ENCODE data around the gene C2orf76.

Gene C2orf76

GRCh38 chr2:119332953-119333352 lies 33.7 kb downstream of the C2orf76 start:
- no peaks in the 10 kb centered on the region for H3K9me3 ChIP-seq (ENCODE audit: control insufficient read depth, low read length)
- H3K4me1 ChIP-seq (ENCODE audit: control insufficient read depth, insufficient read depth, low read length): peaks cover 6% of the 10 kb centered on the region
- H3K36me3 ChIP-seq (ENCODE audit: control insufficient read depth, insufficient read depth, low read length, severe bottlenecking): no peaks in the 10 kb centered on the region
- H3K4me3 ChIP-seq (ENCODE audit: low read length): no peak overlapping the region
- H3K9ac ChIP-seq (ENCODE audit: low read length): no peak overlapping the region
- H3K27me3 ChIP-seq (replicated peaks; ENCODE audit: control insufficient read depth, insufficient read depth, low read length): no peaks in the 10 kb centered on the region
- no peak for DNase-seq (ENCODE audit: low read depth)

GRCh38 chr2:119327431-119327830 lies 39.2 kb downstream of the C2orf76 start:
- Histone ChIP-seq H3K9ac (ENCODE audit: low read length) (no peak overlapping the region), H3K4me3 (ENCODE audit: low read length) (no peak overlapping the region), H3K9me3 (ENCODE audit: control insufficient read depth, low read length) (no peaks in the 10 kb centered on the region), H3K27me3 (replicated peaks; ENCODE audit: control insufficient read depth, insufficient read depth, low read length) (no peaks in the 10 kb centered on the region), H3K36me3 (ENCODE audit: control insufficient read depth, insufficient read depth, low read length, severe bottlenecking) (no peaks in the 10 kb centered on the region), H3K4me1 (ENCODE audit: control insufficient read depth, insufficient read depth, low read length) (no peaks in the 10 kb centered on the region)
- DNase-seq (ENCODE audit: low read depth): no peak

GRCh38 chr2:119326938-119327337 lies 39.7 kb downstream of the C2orf76 start:
- Histone ChIP-seq H3K36me3 (ENCODE audit: control insufficient read depth, insufficient read depth, low read length, severe bottlenecking) (no peaks in the 10 kb centered on the region), H3K9ac (ENCODE audit: low read length) (no peak overlapping the region), H3K27me3 (replicated peaks; ENCODE audit: control insufficient read depth, insufficient read depth, low read length) (no peaks in the 10 kb centered on the region), H3K4me3 (ENCODE audit: low read length) (no peak overlapping the region), H3K4me1 (ENCODE audit: control insufficient read depth, insufficient read depth, low read length) (no peaks in the 10 kb centered on the region), H3K9me3 (ENCODE audit: control insufficient read depth, low read length) (no peaks in the 10 kb centered on the region)
- no peak for DNase-seq (ENCODE audit: low read depth)

GRCh38 chr2:119324685-119325270 lies 41.9 kb downstream of the C2orf76 start:
- DNase-seq (ENCODE audit: low read depth): no peak
- no peaks in the 10 kb centered on the region for H3K36me3 ChIP-seq (ENCODE audit: control insufficient read depth, insufficient read depth, low read length, severe bottlenecking)
- no peaks in the 10 kb centered on the region for H3K9me3 ChIP-seq (ENCODE audit: control insufficient read depth, low read length)
- H3K4me1 ChIP-seq (ENCODE audit: control insufficient read depth, insufficient read depth, low read length): no peaks in the 10 kb centered on the region
- H3K9ac ChIP-seq (ENCODE audit: low read length): no peak overlapping the region
- H3K4me3 ChIP-seq (ENCODE audit: low read length): no peak overlapping the region
- no peaks in the 10 kb centered on the region for H3K27me3 ChIP-seq (replicated peaks; ENCODE audit: control insufficient read depth, insufficient read depth, low read length)

- no peaks in the 10 kb centered on the region for H3K27me3 ChIP-seq (replicated peaks; ENCODE audit: control insufficient read depth, insufficient read depth, low read length)
- H3K4me1 ChIP-seq (ENCODE audit: control insufficient read depth, insufficient read depth, low read length): no peaks in the 10 kb centered on the region
- H3K9me3 ChIP-seq (ENCODE audit: control insufficient read depth, low read length): no peaks in the 10 kb centered on the region
- no peak overlapping the region for H3K4me3 ChIP-seq (ENCODE audit: low read length)
- no peak for DNase-seq (ENCODE audit: low read depth)
- no peak overlapping the region for H3K9ac ChIP-seq (ENCODE audit: low read length)
- H3K36me3 ChIP-seq (ENCODE audit: control insufficient read depth, insufficient read depth, low read length, severe bottlenecking): no peaks in the 10 kb centered on the region
Observed at GRCh38 chr2:119323459-119323858, 43.2 kb downstream of the C2orf76 start.

GRCh38 chr2:119319593-119319992 lies 47.0 kb downstream of the C2orf76 start:
- Histone ChIP-seq H3K36me3 (ENCODE audit: control insufficient read depth, insufficient read depth, low read length, severe bottlenecking) (no peaks in the 10 kb centered on the region), H3K9me3 (ENCODE audit: control insufficient read depth, low read length) (no peaks in the 10 kb centered on the region), H3K27me3 (replicated peaks; ENCODE audit: control insufficient read depth, insufficient read depth, low read length) (no peaks in the 10 kb centered on the region), H3K4me3 (ENCODE audit: low read length) (no peak overlapping the region), H3K9ac (ENCODE audit: low read length) (no peak overlapping the region), H3K4me1 (ENCODE audit: control insufficient read depth, insufficient read depth, low read length) (peaks cover 38% of the 10 kb centered on the region)
- no peak for DNase-seq (ENCODE audit: low read depth)

- no peak for DNase-seq (ENCODE audit: low read depth)
- Histone ChIP-seq H3K36me3 (ENCODE audit: control insufficient read depth, insufficient read depth, low read length, severe bottlenecking) (no peaks in the 10 kb centered on the region), H3K4me1 (ENCODE audit: control insufficient read depth, insufficient read depth, low read length) (peaks cover 40% of the 10 kb centered on the region), H3K27me3 (replicated peaks; ENCODE audit: control insufficient read depth, insufficient read depth, low read length) (no peaks in the 10 kb centered on the region), H3K4me3 (ENCODE audit: low read length) (no peak overlapping the region), H3K9ac (ENCODE audit: low read length) (peak overlapping the region; percentile 56), H3K9me3 (ENCODE audit: control insufficient read depth, low read length) (no peaks in the 10 kb centered on the region)
Observed at GRCh38 chr2:119317554-119317953, 49.1 kb downstream of the C2orf76 start.

- Histone ChIP-seq H3K9me3 (ENCODE audit: control insufficient read depth, low read length) (no peaks in the 10 kb centered on the region), H3K27me3 (replicated peaks; ENCODE audit: control insufficient read depth, insufficient read depth, low read length) (no peaks in the 10 kb centered on the region), H3K4me1 (ENCODE audit: control insufficient read depth, insufficient read depth, low read length) (peaks cover 43% of the 10 kb centered on the region), H3K4me3 (ENCODE audit: low read length) (no peak overlapping the region), H3K36me3 (ENCODE audit: control insufficient read depth, insufficient read depth, low read length, severe bottlenecking) (no peaks in the 10 kb centered on the region), H3K9ac (ENCODE audit: low read length) (peak overlapping the region; percentile 65)
- peak; percentile 49 for DNase-seq (ENCODE audit: low read depth)
Observed at GRCh38 chr2:119316066-119316465, 50.6 kb downstream of the C2orf76 start.

GRCh38 chr2:119315241-119315925 lies 51.3 kb downstream of the C2orf76 start:
- peak overlapping the region; percentile 57 for H3K4me3 ChIP-seq (ENCODE audit: low read length)
- peak; percentile 38 for DNase-seq (ENCODE audit: low read depth)
- H3K27me3 ChIP-seq (replicated peaks; ENCODE audit: control insufficient read depth, insufficient read depth, low read length): no peaks in the 10 kb centered on the region
- H3K4me1 ChIP-seq (ENCODE audit: control insufficient read depth, insufficient read depth, low read length): peaks cover 43% of the 10 kb centered on the region
- H3K36me3 ChIP-seq (ENCODE audit: control insufficient read depth, insufficient read depth, low read length, severe bottlenecking): no peaks in the 10 kb centered on the region
- peak overlapping the region; percentile 65 for H3K9ac ChIP-seq (ENCODE audit: low read length)
- H3K9me3 ChIP-seq (ENCODE audit: control insufficient read depth, low read length): no peaks in the 10 kb centered on the region

- Histone ChIP-seq H3K9ac (ENCODE audit: low read length) (no peak overlapping the region), H3K4me3 (ENCODE audit: low read length) (no peak overlapping the region), H3K27me3 (replicated peaks; ENCODE audit: control insufficient read depth, insufficient read depth, low read length) (no peaks in the 10 kb centered on the region), H3K36me3 (ENCODE audit: control insufficient read depth, insufficient read depth, low read length, severe bottlenecking) (no peaks in the 10 kb centered on the region), H3K4me1 (ENCODE audit: control insufficient read depth, insufficient read depth, low read length) (peaks cover 27% of the 10 kb centered on the region), H3K9me3 (ENCODE audit: control insufficient read depth, low read length) (no peaks in the 10 kb centered on the region)
- DNase-seq (ENCODE audit: low read depth): no peak
Observed at GRCh38 chr2:119311831-119312230, 54.8 kb downstream of the C2orf76 start.

GRCh38 chr2:119311371-119311770 lies 55.3 kb downstream of the C2orf76 start:
- Histone ChIP-seq H3K4me1 (ENCODE audit: control insufficient read depth, insufficient read depth, low read length) (peaks cover 23% of the 10 kb centered on the region), H3K4me3 (ENCODE audit: low read length) (no peak overlapping the region), H3K9ac (ENCODE audit: low read length) (no peak overlapping the region), H3K36me3 (ENCODE audit: control insufficient read depth, insufficient read depth, low read length, severe bottlenecking) (no peaks in the 10 kb centered on the region), H3K27me3 (replicated peaks; ENCODE audit: control insufficient read depth, insufficient read depth, low read length) (no peaks in the 10 kb centered on the region), H3K9me3 (ENCODE audit: control insufficient read depth, low read length) (no peaks in the 10 kb centered on the region)
- DNase-seq (ENCODE audit: low read depth): no peak

Data from adipocyte (in vitro differentiated cells).